Gastroesophageal sphincter (tissue), 3 donors: ENCODE measurements around the gene PPM1H.

ENCODE experiments used
- CTCF ChIP-seq, 4 experiments: fragments of 200-600 bp in 2 of 4; fragments of 450-650 bp in 2 of 4; sonication (generic) in 1 of 4; IDR thresholded peaks; one replicate each; pipeline ENCODE4 v1.5.1; 2017 to 2019; ENCODE audit warnings: antibody characterized with exemption in 4 of 4, mild to moderate bottlenecking in 2 of 4, moderate library complexity in 2 of 4
- POLR2AphosphoS5 ChIP-seq: sonication (generic); formaldehyde crosslinking; IDR thresholded peaks from one replicate; pipeline ENCODE4 v1.6.1; 2017; ENCODE audit warnings: antibody characterized with exemption

- TF ChIP-seq CTCF (IDR thresholded peaks at IDR 0.05) (no peak), POLR2AphosphoS5 (no peak)
Measured at GRCh38 chr12:62801796-62802195, 133.2 kb downstream of the PPM1H start.
